ENCODE data around the gene DNAJC24. TPM values are rescaled to one million over a fixed set of nuclear protein-coding genes. Genes with fewer than 3 reads are reported as not detected.

DNAJC24 gene
- total and polyA plus RNA-seq, 2 experiments from 2014 or later = 20.3 to 21.3 TPM

DNA sequence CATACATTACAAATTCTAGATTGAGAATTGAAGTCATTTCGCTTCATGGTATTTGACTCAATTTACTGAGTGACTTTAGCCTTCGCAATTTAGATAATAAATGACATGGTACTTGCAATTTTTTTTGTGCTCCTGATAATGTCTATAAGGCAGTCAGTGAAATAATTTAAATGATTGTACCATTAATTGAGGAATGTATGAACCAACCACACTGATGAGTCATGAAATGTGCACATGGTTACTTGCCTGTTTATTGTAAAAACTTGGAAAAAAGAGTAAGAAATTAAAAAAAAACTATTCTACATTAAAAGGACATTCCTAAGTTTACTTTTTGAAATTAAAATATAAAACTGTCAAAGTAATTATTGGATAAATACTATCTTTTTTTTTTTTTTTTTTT is 43.3 kb downstream of the DNAJC24 start:
- Histone ChIP-seq H3K27ac (ENCODE audit: low read depth) (no peak overlapping the region), H3K79me2 (replicated peaks; ENCODE audit: insufficient read depth) (no peaks in the 10 kb centered on the region), H4K20me1 (replicated peaks; ENCODE audit: insufficient read depth) (no peaks in the 10 kb centered on the region), H3K4me2 (no peak overlapping the region), H3K4me3 (no peak overlapping the region), H3K9me2 (ENCODE audit: insufficient read depth) (no peaks in the 10 kb centered on the region), H3K36me3 (ENCODE audit: insufficient read depth) (no peaks in the 10 kb centered on the region), H2AFZ (no peak overlapping the region), H3K4me1 (ENCODE audit: insufficient read depth) (peaks cover 17% of the 10 kb centered on the region), H3K27me3 (ENCODE audit: insufficient read depth) (no peaks in the 10 kb centered on the region), H3F3A (replicated peaks; ENCODE audit: low read depth) (no peaks in the 10 kb centered on the region)
- peaks cover 7% of the 10 kb centered on the region; the same call in 2 of the 3 replicates for H3K9me3 Mint-ChIP-seq
- peaks cover 15% of the 10 kb centered on the region for H3K36me3 Mint-ChIP-seq (ENCODE audit: low read depth)
- H3K27me3 Mint-ChIP-seq (ENCODE audit: insufficient read depth, low read depth, poor library complexity) = no peaks in the 10 kb centered on the region
- H3K4me1 Mint-ChIP-seq = peaks cover 30% of the 10 kb centered on the region
- H3K27ac Mint-ChIP-seq = no peak overlapping the region
- H3K4me3 Mint-ChIP-seq = no peak overlapping the region
- ATAC-seq (no peak), DNase-seq (ENCODE audit: low spot score) (no peak)
- TF ChIP-seq ZNF331 (CRISPR knock-in tag; IDR thresholded peaks at IDR 0.05; ENCODE audit: low read depth) = no peak
- no peak for TF ChIP-seq EZH2phosphoT487 (IDR thresholded peaks at IDR 0.05; ENCODE audit: unreplicated experiment)
- TF ChIP-seq, protein P1, sequence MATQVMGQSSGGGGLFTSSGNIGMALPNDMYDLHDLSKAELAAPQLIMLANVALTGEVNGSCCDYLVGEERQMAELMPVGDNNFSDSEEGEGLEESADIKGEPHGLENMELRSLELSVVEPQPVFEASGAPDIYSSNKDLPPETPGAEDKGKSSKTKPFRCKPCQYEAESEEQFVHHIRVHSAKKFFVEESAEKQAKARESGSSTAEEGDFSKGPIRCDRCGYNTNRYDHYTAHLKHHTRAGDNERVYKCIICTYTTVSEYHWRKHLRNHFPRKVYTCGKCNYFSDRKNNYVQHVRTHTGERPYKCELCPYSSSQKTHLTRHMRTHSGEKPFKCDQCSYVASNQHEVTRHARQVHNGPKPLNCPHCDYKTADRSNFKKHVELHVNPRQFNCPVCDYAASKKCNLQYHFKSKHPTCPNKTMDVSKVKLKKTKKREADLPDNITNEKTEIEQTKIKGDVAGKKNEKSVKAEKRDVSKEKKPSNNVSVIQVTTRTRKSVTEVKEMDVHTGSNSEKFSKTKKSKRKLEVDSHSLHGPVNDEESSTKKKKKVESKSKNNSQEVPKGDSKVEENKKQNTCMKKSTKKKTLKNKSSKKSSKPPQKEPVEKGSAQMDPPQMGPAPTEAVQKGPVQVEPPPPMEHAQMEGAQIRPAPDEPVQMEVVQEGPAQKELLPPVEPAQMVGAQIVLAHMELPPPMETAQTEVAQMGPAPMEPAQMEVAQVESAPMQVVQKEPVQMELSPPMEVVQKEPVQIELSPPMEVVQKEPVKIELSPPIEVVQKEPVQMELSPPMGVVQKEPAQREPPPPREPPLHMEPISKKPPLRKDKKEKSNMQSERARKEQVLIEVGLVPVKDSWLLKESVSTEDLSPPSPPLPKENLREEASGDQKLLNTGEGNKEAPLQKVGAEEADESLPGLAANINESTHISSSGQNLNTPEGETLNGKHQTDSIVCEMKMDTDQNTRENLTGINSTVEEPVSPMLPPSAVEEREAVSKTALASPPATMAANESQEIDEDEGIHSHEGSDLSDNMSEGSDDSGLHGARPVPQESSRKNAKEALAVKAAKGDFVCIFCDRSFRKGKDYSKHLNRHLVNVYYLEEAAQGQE (IDR thresholded peaks at IDR 0.05; ENCODE audit: unreplicated experiment) = no peak
- TF ChIP-seq ETS1 (IDR thresholded peaks at IDR 0.05) = no peak
- no peak for TF ChIP-seq POLR2AphosphoS5 (IDR thresholded peaks at IDR 0.05; ENCODE audit: low read depth)
- no peak for TF ChIP-seq NANOG (IDR thresholded peaks at IDR 0.05; ENCODE audit: borderline replicate concordance)
- no peak for TF ChIP-seq CTCF (conservative IDR thresholded peaks at IDR 0.05; ENCODE audit: low read depth in 2 of 2)
- TF ChIP-seq JUNB (IDR thresholded peaks at IDR 0.05; ENCODE audit: unreplicated experiment) = no peak
- TF ChIP-seq CREB1 (CRISPR knock-in tag; IDR thresholded peaks at IDR 0.05; ENCODE audit: low read depth) = no peak
- TF ChIP-seq ZNF114 (CRISPR knock-in tag; IDR thresholded peaks at IDR 0.05) = no peak
- TF ChIP-seq ZNF462 (CRISPR knock-in tag; IDR thresholded peaks at IDR 0.05) = no peak
- TF ChIP-seq STAT1 (IDR thresholded peaks at IDR 0.05; ENCODE audit: unreplicated experiment) = no peak
- TF ChIP-seq EZH2 (IDR thresholded peaks at IDR 0.05; ENCODE audit: low read depth, unreplicated experiment) = no peak

Data from GM23338 (cell line).